ENCODE data around the gene SPTSSB.

The SPTSSB gene

GRCh38 chr3:161371441-161372320 is at the start of gene SPTSSB:
TSS of gene SPTSSB (minus strand) at chr3:161371517. CDS start at chr3:161346323, 25,194 bp downstream.
- peak; percentile 59 to 62 for ATAC-seq

- no peak for ATAC-seq
Observed at GRCh38 chr3:161420746-161421145, 49.4 kb upstream of the SPTSSB start.

- no peak for ATAC-seq
Observed at GRCh38 chr3:161419555-161420333, 48.4 kb upstream of the SPTSSB start.

- ATAC-seq = no peak
Observed at GRCh38 chr3:161415506-161416231, 44.4 kb upstream of the SPTSSB start.

GRCh38 chr3:161414907-161415306 is 43.6 kb upstream of the SPTSSB start:
- no peak for ATAC-seq

GRCh38 chr3:161413855-161414210 is 42.5 kb upstream of the SPTSSB start:
- ATAC-seq = no peak

GRCh38 chr3:161413127-161413854 is 42.0 kb upstream of the SPTSSB start:
- no peak for ATAC-seq

GRCh38 chr3:161412123-161412522 is 40.8 kb upstream of the SPTSSB start:
- no peak for ATAC-seq

- ATAC-seq = no peak
Observed at GRCh38 chr3:161409858-161410257, 38.5 kb upstream of the SPTSSB start.

GRCh38 chr3:161409069-161409468 is 37.8 kb upstream of the SPTSSB start:
- ATAC-seq = no peak

GRCh38 chr3:161406594-161407555 is 35.6 kb upstream of the SPTSSB start:
- ATAC-seq = no peak

GRCh38 chr3:161405836-161406235 is 34.5 kb upstream of the SPTSSB start:
- ATAC-seq = no peak

- no peak for ATAC-seq
Observed at GRCh38 chr3:161405087-161405486, 33.8 kb upstream of the SPTSSB start.

- ATAC-seq = no peak
Observed at GRCh38 chr3:161403251-161403650, 31.9 kb upstream of the SPTSSB start.

- no peak for ATAC-seq
Observed at GRCh38 chr3:161401389-161401788, 30.1 kb upstream of the SPTSSB start.

- ATAC-seq = no peak
Observed at GRCh38 chr3:161400650-161401049, 29.3 kb upstream of the SPTSSB start.

- peak in 1 of 2 donors; percentile 41 for ATAC-seq
Observed at GRCh38 chr3:161395115-161396012, 24.0 kb upstream of the SPTSSB start.

- ATAC-seq = no peak
Observed at GRCh38 chr3:161393803-161394202, 22.5 kb upstream of the SPTSSB start.

- no peak for ATAC-seq
Observed at GRCh38 chr3:161393310-161393709, 22.0 kb upstream of the SPTSSB start.

GRCh38 chr3:161392853-161393252 is 21.5 kb upstream of the SPTSSB start:
- no peak for ATAC-seq

Measured in activated CD4-positive, CD25-positive, alpha-beta regulatory T cell treated with anti-CD3 and anti-CD28 coated beads, Interleukin-2, amount 50 U/mL, for 24 hours (primary cell).